ENCODE measurements around the gene HAUS8.

HAUS8 gene

GRCh38 chr19:17088552-17088951 is 13.3 kb upstream of the HAUS8 start:
- H3K27me3 ChIP-seq (ENCODE audit: control insufficient read depth in 5 of 5, insufficient read depth in 4 of 5, low read length in 5 of 5): no peaks in the 10 kb centered on the region
- H3K27ac ChIP-seq (ENCODE audit: low read depth, low read length): no peak overlapping the region
- no peak overlapping the region for H3K4me3 ChIP-seq (ENCODE audit: low read depth in 1 of 5, low read length in 5 of 5)
- H3K4me1 ChIP-seq (ENCODE audit: control insufficient read depth in 5 of 5, insufficient read depth in 5 of 5, low read length in 5 of 5): peaks cover 0 to 56% (median 28%) of the 10 kb centered on the region in 5 donors
- peaks cover 0 to 23% (median 3%) of the 10 kb centered on the region in 5 donors for H3K36me3 ChIP-seq (ENCODE audit: control insufficient read depth in 5 of 5, insufficient read depth in 5 of 5, low read length in 5 of 5)
- no peak overlapping the region for H3K9ac ChIP-seq (ENCODE audit: low read length in 5 of 5)
- no peaks in the 10 kb centered on the region for H3K9me3 ChIP-seq (ENCODE audit: control insufficient read depth in 5 of 5, low read length in 5 of 5)

DNA sequence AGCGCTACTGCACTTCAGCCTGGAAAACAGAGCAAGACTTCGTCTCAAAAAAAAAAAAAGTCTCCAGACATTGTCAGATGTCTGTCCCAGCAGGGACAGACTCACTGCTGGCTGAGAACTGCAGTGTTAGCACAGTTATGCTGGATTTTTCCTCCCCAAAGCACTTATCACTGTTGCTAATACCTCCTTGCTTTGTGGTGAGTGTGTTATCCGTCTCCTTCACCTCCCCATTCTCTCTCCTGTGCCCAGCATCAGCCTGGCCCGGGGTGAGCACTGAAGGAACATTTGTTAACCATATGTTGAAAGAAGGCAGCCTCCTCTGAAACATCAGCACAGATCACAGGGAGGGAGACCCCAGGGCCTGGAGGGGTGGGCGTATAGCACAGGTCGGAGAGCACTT is 11.6 kb upstream of the HAUS8 start:
- H3K9ac ChIP-seq (ENCODE audit: low read length in 5 of 5): no peak overlapping the region
- no peaks in the 10 kb centered on the region for H3K9me3 ChIP-seq (ENCODE audit: control insufficient read depth in 5 of 5, low read length in 5 of 5)
- no peaks in the 10 kb centered on the region for H3K27me3 ChIP-seq (ENCODE audit: control insufficient read depth in 5 of 5, insufficient read depth in 4 of 5, low read length in 5 of 5)
- H3K36me3 ChIP-seq (ENCODE audit: control insufficient read depth in 5 of 5, insufficient read depth in 5 of 5, low read length in 5 of 5): peaks cover 0 to 23% (median 3%) of the 10 kb centered on the region in 5 donors
- H3K4me3 ChIP-seq (ENCODE audit: low read depth in 1 of 5, low read length in 5 of 5): no peak overlapping the region
- peaks cover 2 to 56% (median 34%) of the 10 kb centered on the region in 5 donors for H3K4me1 ChIP-seq (ENCODE audit: control insufficient read depth in 5 of 5, insufficient read depth in 5 of 5, low read length in 5 of 5)
- H3K27ac ChIP-seq (ENCODE audit: low read depth, low read length): no peak overlapping the region

DNA sequence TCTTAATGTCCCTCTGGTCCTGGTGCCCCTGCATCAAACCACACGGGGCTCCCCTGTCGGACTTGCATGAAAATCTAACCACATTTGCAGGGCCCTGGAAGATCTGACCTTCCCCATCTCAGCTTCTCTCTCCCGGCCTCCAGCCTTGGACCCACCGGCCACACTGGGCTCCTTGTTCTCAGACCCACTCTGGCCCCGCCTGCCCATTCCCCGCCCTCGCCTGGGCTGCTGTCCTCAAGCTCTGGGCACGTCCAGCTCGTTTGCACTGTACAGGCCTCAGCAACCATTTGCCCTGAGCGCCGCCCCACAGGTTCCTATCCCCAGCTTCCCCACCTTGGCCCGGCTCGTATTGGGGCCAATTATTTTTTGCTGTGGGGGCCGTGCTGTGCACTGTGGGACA is 10.9 kb upstream of the HAUS8 start:
- Histone ChIP-seq H3K27ac (ENCODE audit: low read depth, low read length) (no peak overlapping the region), H3K4me3 (ENCODE audit: low read depth in 1 of 5, low read length in 5 of 5) (no peak overlapping the region), H3K9ac (ENCODE audit: low read length in 5 of 5) (no peak overlapping the region), H3K9me3 (ENCODE audit: control insufficient read depth in 5 of 5, low read length in 5 of 5) (no peaks in the 10 kb centered on the region), H3K36me3 (ENCODE audit: control insufficient read depth in 5 of 5, insufficient read depth in 5 of 5, low read length in 5 of 5) (peaks cover 0 to 23% (median 3%) of the 10 kb centered on the region in 5 donors), H3K27me3 (ENCODE audit: control insufficient read depth in 5 of 5, insufficient read depth in 4 of 5, low read length in 5 of 5) (no peaks in the 10 kb centered on the region), H3K4me1 (ENCODE audit: control insufficient read depth in 5 of 5, insufficient read depth in 5 of 5, low read length in 5 of 5) (peaks cover 2 to 56% (median 30%) of the 10 kb centered on the region in 5 donors)

DNA sequence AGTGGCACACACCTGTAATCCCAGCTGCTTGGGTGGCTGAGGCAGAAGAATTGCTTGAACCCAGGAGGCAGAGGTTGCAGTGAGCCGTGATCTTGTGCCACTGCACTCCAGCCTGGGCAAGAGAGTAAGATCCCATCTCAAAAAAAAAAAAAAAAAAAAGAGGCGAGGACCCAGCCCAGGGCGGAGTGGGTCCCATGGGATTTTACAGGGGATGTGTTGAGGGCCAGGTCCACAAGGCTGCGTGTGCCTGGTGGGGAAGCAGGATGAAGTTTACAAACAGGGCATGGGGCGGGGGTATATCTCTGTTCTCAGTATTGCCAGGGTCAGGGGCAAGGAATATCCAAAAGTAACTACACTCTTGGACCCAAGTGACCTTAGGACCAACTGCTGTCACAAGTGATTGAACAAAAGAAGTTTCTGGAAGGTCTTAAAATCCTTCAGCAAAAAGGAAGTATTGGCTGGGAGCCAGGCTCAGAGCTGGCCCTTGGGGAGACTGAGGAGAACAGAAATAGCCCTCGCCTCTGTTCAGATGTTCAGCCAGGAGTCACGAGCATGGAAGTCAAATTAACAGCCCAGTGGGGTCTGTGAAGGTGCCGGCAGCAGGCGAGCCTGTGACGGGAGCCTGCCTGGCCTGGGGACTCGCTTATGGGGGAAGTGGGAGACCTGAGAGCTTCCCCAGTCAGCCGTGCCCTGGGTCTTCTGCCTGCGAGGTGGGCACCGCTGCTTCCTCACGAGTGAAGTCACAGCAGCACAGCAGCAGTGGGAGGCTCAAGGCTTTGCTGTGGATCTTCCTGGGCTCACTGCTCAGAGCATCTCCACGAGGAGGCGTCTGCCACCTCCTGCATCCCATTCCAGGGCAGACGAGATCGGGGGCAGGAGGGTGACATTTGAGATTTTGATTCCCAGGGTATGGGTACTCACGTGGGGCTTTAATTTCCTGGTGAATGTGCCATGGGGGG is 6.7 kb upstream of the HAUS8 start:
- peaks cover 0 to 10% (median 2%) of the 10 kb centered on the region in 5 donors for H3K36me3 ChIP-seq (ENCODE audit: control insufficient read depth in 5 of 5, insufficient read depth in 5 of 5, low read length in 5 of 5)
- peak overlapping the region in 2 of 5 donors; percentile 25 to 48 for H3K9ac ChIP-seq (ENCODE audit: low read length in 5 of 5)
- peaks cover 10 to 74% (median 55%) of the 10 kb centered on the region in 5 donors for H3K4me1 ChIP-seq (ENCODE audit: control insufficient read depth in 5 of 5, insufficient read depth in 5 of 5, low read length in 5 of 5)

DNA sequence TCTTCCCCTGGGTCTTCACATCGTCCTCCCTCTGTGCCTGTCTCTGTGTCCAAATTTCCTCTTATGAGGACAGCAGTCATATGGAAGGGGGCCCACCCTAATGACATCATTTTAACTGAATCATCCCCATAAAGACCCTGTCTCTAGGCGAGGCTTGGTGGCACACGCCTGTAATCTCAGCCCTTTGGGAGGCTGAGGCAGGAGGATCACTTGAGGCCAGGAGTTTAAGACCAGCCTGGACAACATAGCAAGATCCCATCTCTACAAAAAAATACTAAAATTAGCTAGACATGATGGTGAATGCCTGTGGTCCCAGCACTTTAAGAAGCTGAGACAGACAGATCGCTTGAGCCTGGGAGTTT is 5.2 kb upstream of the HAUS8 start:
- Histone ChIP-seq H3K9me3 (ENCODE audit: control insufficient read depth in 5 of 5, low read length in 5 of 5) (no peaks in the 10 kb centered on the region), H3K4me1 (ENCODE audit: control insufficient read depth in 5 of 5, insufficient read depth in 5 of 5, low read length in 5 of 5) (peaks cover 14 to 77% (median 62%) of the 10 kb centered on the region in 5 donors), H3K36me3 (ENCODE audit: control insufficient read depth in 5 of 5, insufficient read depth in 5 of 5, low read length in 5 of 5) (no peaks in the 10 kb centered on the region), H3K4me3 (ENCODE audit: low read depth in 1 of 5, low read length in 5 of 5) (peak overlapping the region in 1 of 5 donors; percentile 19), H3K27ac (ENCODE audit: low read depth, low read length) (peak overlapping the region; percentile 94), H3K27me3 (ENCODE audit: control insufficient read depth in 5 of 5, insufficient read depth in 4 of 5, low read length in 5 of 5) (no peaks in the 10 kb centered on the region), H3K9ac (ENCODE audit: low read length in 5 of 5) (no peak overlapping the region)

More for the DNA sequence above, 6.7 kb upstream of the HAUS8 start:
- peak overlapping the region in 1 of 5 donors; percentile 19 for H3K4me3 ChIP-seq (ENCODE audit: low read depth in 1 of 5, low read length in 5 of 5)
- no peaks in the 10 kb centered on the region for H3K9me3 ChIP-seq (ENCODE audit: control insufficient read depth in 5 of 5, low read length in 5 of 5)
- no peaks in the 10 kb centered on the region for H3K27me3 ChIP-seq (ENCODE audit: control insufficient read depth in 5 of 5, insufficient read depth in 4 of 5, low read length in 5 of 5)
- peak overlapping the region; percentile 50 for H3K27ac ChIP-seq (ENCODE audit: low read depth, low read length)

- no peaks in the 10 kb centered on the region for H3K36me3 ChIP-seq (ENCODE audit: control insufficient read depth in 5 of 5, insufficient read depth in 5 of 5, low read length in 5 of 5)
- H3K9me3 ChIP-seq (ENCODE audit: control insufficient read depth in 5 of 5, low read length in 5 of 5): no peaks in the 10 kb centered on the region
- peaks cover 14 to 76% (median 60%) of the 10 kb centered on the region in 5 donors for H3K4me1 ChIP-seq (ENCODE audit: control insufficient read depth in 5 of 5, insufficient read depth in 5 of 5, low read length in 5 of 5)
- peak overlapping the region; percentile 94 for H3K27ac ChIP-seq (ENCODE audit: low read depth, low read length)
- no peaks in the 10 kb centered on the region for H3K27me3 ChIP-seq (ENCODE audit: control insufficient read depth in 5 of 5, insufficient read depth in 4 of 5, low read length in 5 of 5)
- H3K4me3 ChIP-seq (ENCODE audit: low read depth in 1 of 5, low read length in 5 of 5): peak overlapping the region in 4 of 5 donors; percentile 28 to 54 (median 42)
- H3K9ac ChIP-seq (ENCODE audit: low read length in 5 of 5): peak overlapping the region in 4 of 5 donors; percentile 26 to 76 (median 48)
Measured at GRCh38 chr19:17079710-17080439, 4.6 kb upstream of the HAUS8 start.

DNA sequence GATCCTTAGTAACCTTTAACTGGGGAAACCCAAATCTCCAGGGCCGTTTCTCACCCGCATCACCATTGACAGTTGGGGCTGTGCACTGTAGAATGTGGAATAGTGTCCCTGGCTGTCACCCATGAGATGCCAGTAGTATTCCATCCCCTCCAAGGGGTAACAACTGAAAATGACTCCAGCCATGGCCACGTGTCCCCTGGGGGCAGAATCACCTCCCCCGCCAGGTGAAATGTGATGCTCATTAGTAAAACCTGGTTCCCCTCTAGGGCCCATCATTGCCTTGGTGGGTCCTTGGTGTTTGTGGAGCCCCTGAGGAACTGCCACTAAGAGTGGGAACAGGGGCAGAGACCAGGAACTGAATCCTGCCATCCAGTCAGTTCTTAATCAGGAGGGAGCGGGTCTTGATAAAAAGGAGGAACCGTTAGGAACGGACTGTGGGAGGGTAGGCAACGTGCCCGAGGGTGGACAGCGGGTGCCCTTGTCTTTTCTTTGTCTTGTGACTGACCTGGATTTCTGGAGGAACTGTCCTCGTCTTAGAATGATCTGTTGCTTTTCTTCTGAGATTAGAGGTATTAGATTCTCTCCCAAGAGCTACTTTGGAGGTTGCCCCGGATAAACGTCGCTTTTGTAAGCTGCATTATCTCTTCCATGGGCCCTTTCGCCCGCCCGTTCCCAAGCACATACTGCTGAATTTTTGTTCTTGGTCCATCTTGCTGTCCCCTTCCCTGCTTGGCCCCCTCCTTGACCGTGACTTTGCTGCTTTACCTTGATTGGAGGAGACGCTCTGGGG is 3.9 kb upstream of the HAUS8 start:
- peak overlapping the region in 4 of 5 donors; percentile 28 to 54 (median 42) for H3K4me3 ChIP-seq (ENCODE audit: low read depth in 1 of 5, low read length in 5 of 5)

DNA sequence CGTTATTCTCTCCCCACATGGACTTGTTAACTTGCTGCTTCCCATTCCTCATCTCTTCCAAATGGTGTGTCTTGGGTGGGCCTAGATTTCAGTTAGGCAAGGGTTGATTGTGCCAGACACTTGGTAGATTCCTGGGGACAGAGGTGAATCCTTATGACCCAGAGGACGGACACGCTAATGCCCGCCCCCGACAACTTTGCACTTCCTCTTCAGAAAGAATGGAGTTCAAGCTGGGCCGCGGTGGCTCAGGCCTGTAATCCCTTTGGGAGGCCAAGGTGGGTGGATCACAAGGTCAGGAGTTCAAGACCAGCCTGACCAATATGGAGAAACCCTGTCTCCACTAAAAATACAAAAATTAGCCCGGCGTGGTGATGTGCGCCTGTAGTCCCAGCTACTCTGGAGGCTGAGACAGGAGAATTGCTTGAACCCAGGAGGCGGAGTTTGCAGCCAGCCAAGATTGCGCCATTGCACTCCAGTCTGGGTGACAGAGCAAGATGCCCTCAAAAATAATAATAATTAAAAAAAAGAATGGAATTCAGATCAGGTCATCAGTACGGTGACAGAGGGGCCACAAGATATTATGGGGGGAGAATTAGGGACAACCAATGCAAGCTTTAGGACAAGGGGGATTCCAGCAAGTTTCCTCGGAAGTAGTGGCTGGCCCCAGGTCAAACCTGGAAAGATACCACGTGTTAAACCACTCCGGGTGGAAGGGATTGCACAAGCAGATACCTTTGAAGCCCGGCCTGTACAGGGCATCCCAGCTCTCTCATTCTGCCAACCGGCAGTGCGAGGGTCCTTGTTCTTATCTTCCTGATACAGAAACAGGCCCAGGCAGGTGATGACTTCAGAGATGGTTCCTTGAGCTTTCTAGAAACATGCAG is 3.0 kb upstream of the HAUS8 start:
- Histone ChIP-seq H3K27ac (ENCODE audit: low read depth, low read length) (peak overlapping the region; percentile 94), H3K36me3 (ENCODE audit: control insufficient read depth in 5 of 5, insufficient read depth in 5 of 5, low read length in 5 of 5) (no peaks in the 10 kb centered on the region), H3K27me3 (ENCODE audit: control insufficient read depth in 5 of 5, insufficient read depth in 4 of 5, low read length in 5 of 5) (no peaks in the 10 kb centered on the region), H3K9me3 (ENCODE audit: control insufficient read depth in 5 of 5, low read length in 5 of 5) (no peaks in the 10 kb centered on the region), H3K4me3 (ENCODE audit: low read depth in 1 of 5, low read length in 5 of 5) (no peak overlapping the region), H3K4me1 (ENCODE audit: control insufficient read depth in 5 of 5, insufficient read depth in 5 of 5, low read length in 5 of 5) (peaks cover 14 to 83% (median 66%) of the 10 kb centered on the region in 5 donors), H3K9ac (ENCODE audit: low read length in 5 of 5) (no peak overlapping the region)

More for the DNA sequence above, 3.9 kb upstream of the HAUS8 start:
- no peaks in the 10 kb centered on the region for H3K36me3 ChIP-seq (ENCODE audit: control insufficient read depth in 5 of 5, insufficient read depth in 5 of 5, low read length in 5 of 5)
- H3K9ac ChIP-seq (ENCODE audit: low read length in 5 of 5): peak overlapping the region in 4 of 5 donors; percentile 26 to 76 (median 48)
- H3K4me1 ChIP-seq (ENCODE audit: control insufficient read depth in 5 of 5, insufficient read depth in 5 of 5, low read length in 5 of 5): peaks cover 14 to 81% (median 64%) of the 10 kb centered on the region in 5 donors
- H3K27me3 ChIP-seq (ENCODE audit: control insufficient read depth in 5 of 5, insufficient read depth in 4 of 5, low read length in 5 of 5): no peaks in the 10 kb centered on the region
- H3K27ac ChIP-seq (ENCODE audit: low read depth, low read length): peak overlapping the region; percentile 94
- H3K9me3 ChIP-seq (ENCODE audit: control insufficient read depth in 5 of 5, low read length in 5 of 5): no peaks in the 10 kb centered on the region
